WTC11 (cell line): ENCODE results near the gene ABL1. TPM values are rescaled to one million over a fixed set of nuclear protein-coding genes. Genes with fewer than 3 reads are reported as not detected.

Experiments used
- ATAC-seq: fragments of 200-7000 bp; cut with Tn5 transposase; 2 replicates; pipeline ENCODE4 v1.10.0; 2021; ENCODE audit warnings: mild to moderate bottlenecking, moderate library complexity
- CTCF ChIA-PET: fragments of 300-600 bp; sonication (Branson Sonifier 250); formaldehyde crosslinking; loops from one replicate; lab custom pipeline; 2021; ENCODE audit warnings: antibody characterized with exemption; lab: Charles Lee
- POLR2A ChIA-PET: fragments of 350-600 bp; sonication (Branson Sonifier 250); formaldehyde crosslinking; loops from one replicate; lab custom pipeline; 2021; ENCODE audit warnings: antibody characterized with exemption; lab: Charles Lee
- DNase-seq: peaks from one replicate; pipeline ENCODE4 v3.0.0; 2021; ENCODE audit warnings: low spot score
- H3K27ac Mint-ChIP-seq: 2 replicates; pipeline ENCODE4 v1.8.0; 2021; ENCODE audit warnings: mixed read lengths
- H3K27me3 Mint-ChIP-seq: 2 replicates; pipeline ENCODE4 v1.8.0; 2021; ENCODE audit warnings: low read depth, mild to moderate bottlenecking, moderate library complexity, mixed read lengths
- H3K36me3 Mint-ChIP-seq: 2 replicates; pipeline ENCODE4 v1.8.0; 2021; ENCODE audit warnings: mixed read lengths
- H3K4me1 Mint-ChIP-seq: 2 replicates; pipeline ENCODE4 v1.8.0; 2022; ENCODE audit warnings: mixed read lengths
- H3K4me3 Mint-ChIP-seq: 2 replicates; pipeline ENCODE4 v1.8.0; 2021; ENCODE audit warnings: mild to moderate bottlenecking, moderate library complexity, mixed read lengths
- H3K9me3 Mint-ChIP-seq: 2 replicates; pipeline ENCODE4 v1.8.0; 2021; ENCODE audit warnings: mixed read lengths
- CREM ChIP-seq: sonication (generic); formaldehyde crosslinking; IDR thresholded peaks from 2 replicates; pipeline ENCODE4 v1.8.1; 2022; ENCODE audit warnings: mild to moderate bottlenecking, missing genetic modification reagents, moderate library complexity
- FOXP1 ChIP-seq: sonication (generic); formaldehyde crosslinking; IDR thresholded peaks from 2 replicates; pipeline ENCODE4 v1.8.0; 2022; ENCODE audit warnings: missing genetic modification reagents, mild to moderate bottlenecking, moderate library complexity, borderline replicate concordance
- JUN ChIP-seq: sonication (generic); formaldehyde crosslinking; IDR thresholded peaks from 2 replicates; pipeline ENCODE4 v1.8.0; 2023; ENCODE audit warnings: mild to moderate bottlenecking, missing genetic modification reagents
- KAT7 ChIP-seq: sonication (generic); formaldehyde crosslinking; IDR thresholded peaks from 2 replicates; pipeline ENCODE4 v1.8.1; 2023; ENCODE audit warnings: missing genetic modification reagents, mild to moderate bottlenecking, borderline replicate concordance
- NR1H2 ChIP-seq: sonication (generic); formaldehyde crosslinking; IDR thresholded peaks from 2 replicates; pipeline ENCODE4 v1.9.0; 2021; ENCODE audit warnings: mild to moderate bottlenecking, moderate library complexity, missing genetic modification reagents
- SOX15 ChIP-seq: fragments of 250-450 bp; sonication (Bioruptor Pico); IDR thresholded peaks from 2 replicates; pipeline ENCODE4 v1.9.0; 2021; ENCODE audit warnings: mild to moderate bottlenecking
- SP1 ChIP-seq: sonication (generic); formaldehyde crosslinking; conservative IDR thresholded peaks from 2 replicates; pipeline ENCODE4 v1.8.1; 2022; ENCODE audit warnings: missing genetic modification reagents
- TEAD1 ChIP-seq: sonication (generic); formaldehyde crosslinking; IDR thresholded peaks from 2 replicates; pipeline ENCODE4 v1.8.0; 2022; ENCODE audit warnings: mild to moderate bottlenecking, missing genetic modification reagents
- total RNA-seq: library from RNA; stranded (reverse); gene quantifications from 3 replicates; pipeline ENCODE4 v1.2.3, GENCODE V29; 2021
- TF ChIP-seq, protein P1 (sequence below): sonication (generic); formaldehyde crosslinking; IDR thresholded peaks from 2 replicates; pipeline ENCODE4 v1.8.1; 2023; ENCODE audit warnings: mild to moderate bottlenecking, missing genetic modification reagents, moderate library complexity
- TF ChIP-seq, protein P2 (sequence below): fragments of 250-450 bp; sonication (Bioruptor Pico); IDR thresholded peaks from 2 replicates; pipeline ENCODE4 v2.1.2; 2022; ENCODE audit warnings: mild to moderate bottlenecking, moderate library complexity
- TF ChIP-seq, protein P3 (sequence below): fragments of 250-450 bp; sonication (Bioruptor Pico); conservative IDR thresholded peaks from 2 replicates; pipeline ENCODE4 v1.9.0; 2021; ENCODE audit warnings: mild to moderate bottlenecking
- TF ChIP-seq, protein P4 (sequence below): sonication (generic); formaldehyde crosslinking; IDR thresholded peaks from 2 replicates; pipeline ENCODE4 v1.8.1; 2022; ENCODE audit warnings: missing genetic modification reagents, borderline replicate concordance
- TF ChIP-seq, protein P5 (sequence below): fragments of 200-600 bp; IDR thresholded peaks from 2 replicates; pipeline ENCODE4 v1.8.0; 2022; ENCODE audit warnings: antibody characterized with exemption

Gene ABL1
- total RNA-seq, 1 experiment from 2014 or later, result 104 TPM

DNA sequence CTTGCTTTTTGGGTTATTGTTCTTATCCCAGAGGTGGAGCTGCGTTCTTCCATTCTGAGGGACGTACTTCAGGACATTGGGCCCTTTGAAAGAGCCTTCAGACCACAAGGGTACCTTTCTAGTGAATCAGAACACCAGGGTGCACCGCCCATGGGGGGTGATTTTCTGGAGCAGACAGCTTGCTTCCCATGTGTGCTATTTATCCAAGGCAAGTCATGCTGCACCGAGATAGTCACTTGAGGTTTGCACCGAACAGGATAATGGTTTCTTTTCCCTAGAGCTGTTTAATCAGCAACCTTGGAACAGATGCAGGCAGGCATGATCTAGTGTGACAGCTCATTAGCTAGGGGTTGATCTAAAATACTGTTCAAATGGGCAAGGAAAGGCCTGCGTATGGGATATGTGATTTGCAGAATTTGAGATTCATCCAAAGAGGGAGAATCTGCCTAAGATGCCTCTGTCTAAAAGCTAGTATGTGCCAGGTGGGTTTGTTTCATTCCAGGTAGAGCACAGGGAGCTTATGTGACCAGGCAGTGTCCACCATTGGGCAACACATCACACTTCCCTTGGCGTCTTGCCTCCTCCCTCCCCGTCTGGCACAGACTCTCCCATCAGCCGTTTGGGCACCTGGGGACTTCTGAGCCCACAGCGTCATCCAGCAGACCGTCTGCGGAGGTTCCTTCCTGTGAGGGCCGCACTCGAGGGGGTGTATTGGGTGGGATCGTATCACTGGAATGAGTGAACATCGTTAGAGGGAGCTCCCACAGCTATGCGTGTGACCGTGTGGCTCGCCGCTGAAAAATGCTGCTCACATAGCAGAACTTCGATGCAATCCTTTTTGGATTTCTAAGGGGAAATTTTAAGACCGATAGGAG is 23.0 kb downstream of the ABL1 start:
- CTCF ChIA-PET, result interaction anchor here (0.5 to 2.6 kb wide), 6 partner anchors 9 to 166 kb away, joined by 3 to 10 read pairs (median 5); no protein-coding TSS in a partner anchor
- TF ChIP-seq, protein P1, sequence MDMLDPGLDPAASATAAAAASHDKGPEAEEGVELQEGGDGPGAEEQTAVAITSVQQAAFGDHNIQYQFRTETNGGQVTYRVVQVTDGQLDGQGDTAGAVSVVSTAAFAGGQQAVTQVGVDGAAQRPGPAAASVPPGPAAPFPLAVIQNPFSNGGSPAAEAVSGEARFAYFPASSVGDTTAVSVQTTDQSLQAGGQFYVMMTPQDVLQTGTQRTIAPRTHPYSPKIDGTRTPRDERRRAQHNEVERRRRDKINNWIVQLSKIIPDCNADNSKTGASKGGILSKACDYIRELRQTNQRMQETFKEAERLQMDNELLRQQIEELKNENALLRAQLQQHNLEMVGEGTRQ (CRISPR knock-in tag), result no peak
- TF ChIP-seq TEAD1 (CRISPR knock-in tag) (no peak), SOX15 (CRISPR knock-in tag) (no peak), SP1 (CRISPR knock-in tag) (no peak), FOXP1 (no peak), NR1H2 (CRISPR knock-in tag) (no peak), JUN (no peak), KAT7 (CRISPR knock-in tag) (no peak), CREM (no peak)
- TF ChIP-seq, protein P2, sequence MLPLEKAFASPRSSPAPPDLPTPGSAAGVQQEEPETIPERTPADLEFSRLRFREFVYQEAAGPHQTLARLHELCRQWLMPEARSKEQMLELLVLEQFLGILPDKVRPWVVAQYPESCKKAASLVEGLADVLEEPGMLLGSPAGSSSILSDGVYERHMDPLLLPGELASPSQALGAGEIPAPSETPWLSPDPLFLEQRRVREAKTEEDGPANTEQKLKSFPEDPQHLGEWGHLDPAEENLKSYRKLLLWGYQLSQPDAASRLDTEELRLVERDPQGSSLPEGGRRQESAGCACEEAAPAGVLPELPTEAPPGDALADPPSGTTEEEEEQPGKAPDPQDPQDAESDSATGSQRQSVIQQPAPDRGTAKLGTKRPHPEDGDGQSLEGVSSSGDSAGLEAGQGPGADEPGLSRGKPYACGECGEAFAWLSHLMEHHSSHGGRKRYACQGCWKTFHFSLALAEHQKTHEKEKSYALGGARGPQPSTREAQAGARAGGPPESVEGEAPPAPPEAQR (CRISPR knock-in tag), result no peak
- TF ChIP-seq, protein P3, sequence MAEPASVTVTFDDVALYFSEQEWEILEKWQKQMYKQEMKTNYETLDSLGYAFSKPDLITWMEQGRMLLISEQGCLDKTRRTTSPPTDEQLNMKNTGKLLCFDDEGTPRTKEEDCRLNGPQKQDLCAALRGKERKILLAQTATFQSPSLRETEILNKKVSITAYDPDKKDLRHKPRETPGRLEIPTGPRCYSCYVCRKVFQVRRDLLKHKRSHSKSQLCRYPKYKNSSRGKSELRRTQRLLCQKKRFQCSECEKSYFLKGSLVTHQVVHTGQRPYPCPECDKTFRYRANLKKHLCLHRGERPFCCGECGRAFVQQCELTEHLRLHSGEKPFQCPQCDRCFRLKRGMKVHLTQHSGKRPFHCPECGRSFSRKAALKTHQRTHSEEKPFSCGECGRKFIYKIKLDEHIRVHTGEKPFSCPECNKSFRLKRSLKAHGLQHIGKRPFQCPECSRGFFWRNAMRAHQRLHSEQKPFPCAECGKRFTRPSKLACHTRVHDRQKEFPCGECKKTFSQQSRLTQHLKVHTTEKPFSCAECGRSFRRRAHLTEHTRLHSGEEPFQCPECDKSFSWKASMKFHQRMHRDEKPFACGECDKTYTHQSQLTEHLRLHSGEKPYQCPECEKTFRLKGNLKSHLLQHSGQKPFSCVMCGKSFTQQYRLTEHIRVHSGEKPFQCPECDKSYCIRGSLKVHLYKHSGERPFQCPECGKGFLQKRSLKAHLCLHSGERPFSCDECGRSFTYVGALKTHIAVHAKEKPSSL (CRISPR knock-in tag), result no peak
- H3K27me3 Mint-ChIP-seq, result no peaks in the 10 kb centered on the region
- peaks cover 21% of the 10 kb centered on the region for H3K4me1 Mint-ChIP-seq
- H3K36me3 Mint-ChIP-seq, result peaks cover 38% of the 10 kb centered on the region
- POLR2A ChIA-PET, result no interaction called here
- ATAC-seq, result no peak
- H3K4me3 Mint-ChIP-seq, result no peak overlapping the region
- DNase-seq, result no peak
- peak overlapping the region; percentile 69 for H3K27ac Mint-ChIP-seq
- no peaks in the 10 kb centered on the region for H3K9me3 Mint-ChIP-seq

DNA sequence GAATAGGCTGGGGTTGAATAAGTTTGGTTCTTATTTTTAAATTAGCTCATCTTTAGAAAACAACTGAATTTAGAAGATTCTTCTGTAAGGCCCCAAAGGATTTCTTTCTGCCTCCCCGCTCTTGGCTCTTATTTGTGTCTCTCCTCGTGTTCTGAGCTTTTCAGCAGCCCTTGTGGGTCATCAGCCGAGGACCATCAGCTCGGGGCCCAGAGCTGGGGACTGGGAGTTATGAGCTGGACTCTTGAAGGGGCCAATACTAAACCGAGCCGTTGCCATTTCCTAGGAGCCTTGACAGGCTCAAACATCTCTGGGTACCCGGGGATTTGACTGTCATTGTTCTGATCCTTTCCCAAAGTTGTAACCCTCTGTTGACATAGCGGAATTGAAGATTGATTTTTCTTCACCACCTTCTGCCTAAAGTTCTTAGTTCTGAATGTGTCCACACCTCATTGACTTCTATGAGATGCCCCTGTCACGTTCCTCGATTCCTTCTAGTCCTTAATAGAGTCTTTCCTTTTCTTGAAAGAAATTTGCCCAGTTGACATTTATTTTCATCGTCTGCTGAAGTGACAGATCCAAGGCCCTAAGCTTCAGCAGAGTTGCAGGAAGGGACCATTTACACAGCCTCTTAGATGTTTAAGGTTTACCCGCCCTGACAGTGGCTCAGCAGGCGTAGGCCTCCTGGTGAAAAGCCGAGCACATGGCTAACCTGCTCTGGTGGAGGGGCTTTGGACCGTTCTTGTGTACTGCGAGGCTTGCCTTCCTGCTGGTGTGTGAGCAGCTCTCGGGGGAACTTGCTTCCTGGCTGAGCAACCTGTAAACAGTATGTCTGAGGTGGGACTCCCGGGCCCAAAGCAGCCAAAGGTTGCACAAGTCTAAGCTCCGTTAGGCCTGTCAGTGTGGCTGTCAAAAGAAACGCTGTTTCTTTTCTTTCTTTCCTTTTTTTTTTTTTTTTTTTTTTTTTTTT is 24.0 kb downstream of the ABL1 start:
- ATAC-seq (no peak), DNase-seq (no peak)
- TF ChIP-seq, protein P4, sequence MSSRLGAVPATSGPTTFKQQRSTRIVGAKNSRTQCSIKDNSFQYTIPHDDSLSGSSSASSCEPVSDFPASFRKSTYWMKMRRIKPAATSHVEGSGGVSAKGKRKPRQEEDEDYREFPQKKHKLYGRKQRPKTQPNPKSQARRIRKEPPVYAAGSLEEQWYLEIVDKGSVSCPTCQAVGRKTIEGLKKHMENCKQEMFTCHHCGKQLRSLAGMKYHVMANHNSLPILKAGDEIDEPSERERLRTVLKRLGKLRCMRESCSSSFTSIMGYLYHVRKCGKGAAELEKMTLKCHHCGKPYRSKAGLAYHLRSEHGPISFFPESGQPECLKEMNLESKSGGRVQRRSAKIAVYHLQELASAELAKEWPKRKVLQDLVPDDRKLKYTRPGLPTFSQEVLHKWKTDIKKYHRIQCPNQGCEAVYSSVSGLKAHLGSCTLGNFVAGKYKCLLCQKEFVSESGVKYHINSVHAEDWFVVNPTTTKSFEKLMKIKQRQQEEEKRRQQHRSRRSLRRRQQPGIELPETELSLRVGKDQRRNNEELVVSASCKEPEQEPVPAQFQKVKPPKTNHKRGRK (CRISPR knock-in tag), result no peak
- TF ChIP-seq, protein P5, sequence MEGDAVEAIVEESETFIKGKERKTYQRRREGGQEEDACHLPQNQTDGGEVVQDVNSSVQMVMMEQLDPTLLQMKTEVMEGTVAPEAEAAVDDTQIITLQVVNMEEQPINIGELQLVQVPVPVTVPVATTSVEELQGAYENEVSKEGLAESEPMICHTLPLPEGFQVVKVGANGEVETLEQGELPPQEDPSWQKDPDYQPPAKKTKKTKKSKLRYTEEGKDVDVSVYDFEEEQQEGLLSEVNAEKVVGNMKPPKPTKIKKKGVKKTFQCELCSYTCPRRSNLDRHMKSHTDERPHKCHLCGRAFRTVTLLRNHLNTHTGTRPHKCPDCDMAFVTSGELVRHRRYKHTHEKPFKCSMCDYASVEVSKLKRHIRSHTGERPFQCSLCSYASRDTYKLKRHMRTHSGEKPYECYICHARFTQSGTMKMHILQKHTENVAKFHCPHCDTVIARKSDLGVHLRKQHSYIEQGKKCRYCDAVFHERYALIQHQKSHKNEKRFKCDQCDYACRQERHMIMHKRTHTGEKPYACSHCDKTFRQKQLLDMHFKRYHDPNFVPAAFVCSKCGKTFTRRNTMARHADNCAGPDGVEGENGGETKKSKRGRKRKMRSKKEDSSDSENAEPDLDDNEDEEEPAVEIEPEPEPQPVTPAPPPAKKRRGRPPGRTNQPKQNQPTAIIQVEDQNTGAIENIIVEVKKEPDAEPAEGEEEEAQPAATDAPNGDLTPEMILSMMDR, result no peak
- H3K4me3 Mint-ChIP-seq, result no peak overlapping the region
- no peaks in the 10 kb centered on the region for H3K27me3 Mint-ChIP-seq
- peaks cover 25% of the 10 kb centered on the region for H3K4me1 Mint-ChIP-seq
- H3K36me3 Mint-ChIP-seq, result peaks cover 41% of the 10 kb centered on the region
- peak overlapping the region; percentile 10 for H3K27ac Mint-ChIP-seq
- ChIA-PET POLR2A (interaction anchor here (0.6 to 0.7 kb wide), 3 partner anchors 150 to 514 kb away, joined by 3 to 15 read pairs (median 6); no protein-coding TSS in a partner anchor), CTCF (interaction anchor here (0.6 to 2.6 kb wide), 9 partner anchors 8 to 158 kb away, joined by 3 to 10 read pairs (median 4); no protein-coding TSS in a partner anchor)
- H3K9me3 Mint-ChIP-seq, result no peaks in the 10 kb centered on the region
